Thymus (tissue), 11 donors: ENCODE results near the gene FDX2. TPM values are rescaled to one million over a fixed set of nuclear protein-coding genes. Genes with fewer than 3 reads are reported as not detected.

Source experiments
- DNase-seq, 9 donors: peaks; one replicate each; pipeline ENCODE4 v3.0.0-alpha.2; 2013; ENCODE audit warnings: low spot score in 9 of 9, low read depth in 6 of 9, missing footprints in 1 of 9
- H3K27ac ChIP-seq, 2 donors: one replicate each; pipeline ENCODE4 v1.5.1; 2013; ENCODE audit warnings: control low read depth in 1 of 2, low read depth in 1 of 2, low read length in 1 of 2, mild to moderate bottlenecking in 1 of 2, moderate library complexity in 1 of 2
- H3K27me3 ChIP-seq, 2 donors: one replicate each; pipeline ENCODE4 v1.5.1; 2013; ENCODE audit warnings: low read length in 1 of 2; ENCODE audit not compliant: control insufficient read depth in 2 of 2, insufficient read depth in 1 of 2
- H3K36me3 ChIP-seq, 2 donors: one replicate each; pipeline ENCODE4 v1.5.1; 2013; ENCODE audit warnings: low read length in 1 of 2, mild to moderate bottlenecking in 1 of 2, moderate library complexity in 1 of 2; ENCODE audit not compliant: control insufficient read depth in 2 of 2, insufficient read depth in 2 of 2
- H3K4me1 ChIP-seq, 2 donors: one replicate each; pipeline ENCODE4 v1.5.1; 2013; ENCODE audit warnings: low read length in 2 of 2; ENCODE audit not compliant: control insufficient read depth in 2 of 2, insufficient read depth in 2 of 2
- H3K4me3 ChIP-seq, 2 donors: one replicate each; pipeline ENCODE4 v1.5.1; 2013; ENCODE audit warnings: low read length in 2 of 2, control low read depth in 1 of 2, mild to moderate bottlenecking in 1 of 2
- H3K9me3 ChIP-seq, 2 donors: one replicate each; pipeline ENCODE4 v1.5.1; 2013; ENCODE audit warnings: low read length in 1 of 2, mild to moderate bottlenecking in 1 of 2; ENCODE audit not compliant: control insufficient read depth in 2 of 2, insufficient read depth in 1 of 2
- WGBS: extraction: QIAGEN DNeasy Blood & Tissue Kit; methylation state at CpG from one replicate; pipeline ENCODE4 v1.1.7; 2013; 5-methylcytosine and 5-hydroxymethylcytosine counted together
- polyA plus RNA-seq: library from polyadenylated mRNA; stranded (reverse); fragments of 200-250 nt; gene quantifications from one replicate; pipeline ENCODE4 v1.2.3, GENCODE V29; 2013
- total RNA-seq: library from RNA; stranded (reverse); fragments of 120-200 nt; gene quantifications from one replicate; pipeline ENCODE4 v1.2.4, GENCODE V29; 2013
- donor health status: healthy.

Gene FDX2
- total and polyA plus RNA-seq, 2 donors, result 11.9 to 18.2 TPM

- whole genome bisulfite sequencing, result 90% methylated on average over 19 of the region's 19 CpGs
Measured at GRCh38 chr19:10316229-10317044, 622 bp upstream of the FDX2 start.

GRCh38 chr19:10309423-10309822 is 6.4 kb downstream of the FDX2 start, which contains the start of gene ZGLP1:
Gene ZGLP1 (minus strand): TSS chr19:10309815.
- no peaks in the 10 kb centered on the region for H3K27me3 ChIP-seq
- WGBS, result 97% methylated on average over 24 of the region's 24 CpGs
- no peaks in the 10 kb centered on the region for H3K4me1 ChIP-seq
- DNase-seq, result no peak
- no peak within 1 kb of the TSS for H3K27ac ChIP-seq
- H3K9me3 ChIP-seq, result no peaks in the 10 kb centered on the region
- no peak within 1 kb of the TSS for H3K4me3 ChIP-seq
- H3K36me3 ChIP-seq, result peaks cover 0 to 11% of the 10 kb centered on the region in 2 donors

More at GRCh38 chr19:10316229-10317044, 622 bp upstream of the FDX2 start:
- peaks cover 0 to 4% of the 10 kb centered on the region in 2 donors for H3K9me3 ChIP-seq
- no peak overlapping the region for H3K27ac ChIP-seq
- no peak for DNase-seq
- H3K36me3 ChIP-seq, result peaks cover 51 to 52% of the 10 kb centered on the region in 2 donors
- H3K27me3 ChIP-seq, result no peaks in the 10 kb centered on the region
- H3K4me1 ChIP-seq, result peaks cover 6 to 11% of the 10 kb centered on the region in 2 donors
- peak overlapping the region; percentile 70 to 87 for H3K4me3 ChIP-seq

- WGBS, result 97% methylated on average over 5 of the region's 5 CpGs
- Histone ChIP-seq H3K4me3 (no peak overlapping the region), H3K36me3 (peaks cover 0 to 11% of the 10 kb centered on the region in 2 donors), H3K27me3 (peaks cover 0 to 3% of the 10 kb centered on the region in 2 donors), H3K27ac (no peak overlapping the region), H3K4me1 (no peaks in the 10 kb centered on the region), H3K9me3 (no peaks in the 10 kb centered on the region)
- DNase-seq, result no peak
Measured at GRCh38 chr19:10306327-10306726, 9.5 kb downstream of the FDX2 start.

DNA sequence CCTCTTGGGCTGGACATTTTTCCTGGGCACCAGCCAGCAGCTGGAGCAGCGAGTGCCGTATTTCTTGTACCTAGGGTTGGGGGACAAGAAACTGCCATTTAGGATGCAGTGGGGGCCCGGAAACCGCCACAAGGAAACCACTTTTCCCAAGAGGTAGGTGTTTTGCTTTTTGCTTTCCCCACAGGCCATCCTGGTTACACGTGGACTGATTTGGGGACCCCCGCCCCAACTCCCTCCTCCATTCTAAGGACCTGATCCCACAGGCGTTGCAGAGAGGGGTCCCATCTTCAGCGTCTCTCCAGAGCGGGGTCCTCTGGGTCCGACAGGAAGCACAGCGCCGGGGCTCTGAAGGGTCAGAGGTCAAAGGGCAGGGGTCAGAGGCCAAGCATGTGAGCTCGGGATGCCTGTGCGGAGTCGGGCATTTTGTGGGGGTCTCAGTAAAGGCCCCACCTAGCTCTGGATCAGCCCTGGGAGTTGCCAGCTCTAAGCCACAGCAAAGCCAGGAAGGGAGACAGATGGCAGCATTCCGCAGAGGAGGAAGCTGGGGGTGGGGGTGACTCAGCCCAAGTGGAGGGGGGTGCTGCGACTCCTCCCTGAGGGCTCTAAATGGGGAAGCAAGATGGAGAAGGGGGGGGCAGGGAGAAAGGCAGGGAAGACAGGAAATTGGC is 10.5 kb downstream of the FDX2 start:
- peaks cover under 1 to 3% of the 10 kb centered on the region in 2 donors for H3K27me3 ChIP-seq
- H3K4me1 ChIP-seq, result no peaks in the 10 kb centered on the region
- WGBS, result 68% methylated on average over 17 of the region's 17 CpGs
- no peak overlapping the region for H3K4me3 ChIP-seq
- peaks cover 0 to 5% of the 10 kb centered on the region in 2 donors for H3K36me3 ChIP-seq
- no peak for DNase-seq
- no peak overlapping the region for H3K27ac ChIP-seq
- no peaks in the 10 kb centered on the region for H3K9me3 ChIP-seq

GRCh38 chr19:10299545-10300458 is 16.0 kb downstream of the FDX2 start:
- no peak overlapping the region for H3K4me3 ChIP-seq
- peaks cover 0 to 10% of the 10 kb centered on the region in 2 donors for H3K9me3 ChIP-seq
- H3K27me3 ChIP-seq, result peaks cover 26 to 52% of the 10 kb centered on the region in 2 donors
- WGBS, result 37% methylated on average over 14 of the region's 14 CpGs
- no peak overlapping the region for H3K27ac ChIP-seq
- no peak for DNase-seq
- H3K36me3 ChIP-seq, result no peaks in the 10 kb centered on the region
- peaks cover 9 to 14% of the 10 kb centered on the region in 2 donors for H3K4me1 ChIP-seq

DNA sequence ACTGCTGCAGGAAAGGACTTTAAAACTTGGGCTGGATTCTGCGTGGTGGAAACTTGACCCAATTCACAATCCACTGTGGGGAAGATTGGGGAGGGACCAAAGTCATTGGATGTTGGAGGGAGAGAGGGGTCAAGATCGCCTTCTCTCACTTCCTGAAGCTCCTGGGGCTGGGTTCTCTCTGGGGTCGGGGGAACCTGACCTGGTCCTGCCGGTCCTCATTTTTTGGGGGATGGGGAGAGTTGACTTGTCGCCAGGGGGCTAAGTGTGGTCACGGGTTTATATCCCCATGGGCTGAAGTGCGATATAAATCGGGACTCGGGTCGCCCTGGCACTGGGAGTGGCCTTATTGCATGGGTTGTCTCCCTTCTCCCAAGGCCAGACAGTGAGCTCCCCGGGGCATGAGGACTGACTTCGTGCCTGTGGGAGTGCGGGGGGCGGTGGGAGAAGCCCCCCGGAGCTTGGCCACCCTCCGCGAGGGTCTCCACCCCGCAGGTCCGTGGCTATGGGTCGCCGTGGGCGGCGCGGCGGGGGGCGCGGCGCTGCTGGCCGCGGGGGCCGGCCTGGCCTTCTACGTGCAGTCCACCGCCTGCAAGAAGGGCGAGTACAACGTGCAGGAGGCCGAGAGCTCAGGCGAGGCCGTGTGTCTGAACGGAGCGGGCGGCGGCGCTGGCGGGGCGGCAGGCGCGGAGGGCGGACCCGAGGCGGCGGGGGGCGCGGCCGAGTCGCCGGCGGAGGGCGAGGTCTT is 19.8 kb downstream of the FDX2 start:
- peak overlapping the region; percentile 16 to 31 for H3K4me3 ChIP-seq
- WGBS, result 14% methylated on average over 58 of the region's 58 CpGs

GRCh38 chr19:10295305-10295846 is 20.4 kb downstream of the FDX2 start:
- peak in 1 of 9 donors; percentile 63 for DNase-seq
- no peak overlapping the region for H3K27ac ChIP-seq
- 2% methylated on average over 48 of the region's 48 CpGs for WGBS
- peaks cover 68 to 96% of the 10 kb centered on the region in 2 donors for H3K27me3 ChIP-seq
- H3K36me3 ChIP-seq, result no peaks in the 10 kb centered on the region
- H3K4me1 ChIP-seq, result peaks cover 28 to 45% of the 10 kb centered on the region in 2 donors
- H3K4me3 ChIP-seq, result peak overlapping the region; percentile 16 to 31
- peaks cover 2 to 40% of the 10 kb centered on the region in 2 donors for H3K9me3 ChIP-seq

More for the DNA sequence above, 19.8 kb downstream of the FDX2 start:
- peaks cover 61 to 89% of the 10 kb centered on the region in 2 donors for H3K27me3 ChIP-seq
- peaks cover 2 to 34% of the 10 kb centered on the region in 2 donors for H3K9me3 ChIP-seq
- no peak for DNase-seq
- no peaks in the 10 kb centered on the region for H3K36me3 ChIP-seq
- peaks cover 25 to 39% of the 10 kb centered on the region in 2 donors for H3K4me1 ChIP-seq
- H3K27ac ChIP-seq, result no peak overlapping the region

GRCh38 chr19:10294368-10294697 is 21.5 kb downstream of the FDX2 start:
- Histone ChIP-seq H3K4me1 (peaks cover 28 to 53% of the 10 kb centered on the region in 2 donors), H3K4me3 (no peak overlapping the region), H3K9me3 (peaks cover 2 to 46% of the 10 kb centered on the region in 2 donors), H3K27ac (no peak overlapping the region), H3K36me3 (no peaks in the 10 kb centered on the region), H3K27me3 (peaks cover 75 to 97% of the 10 kb centered on the region in 2 donors)
- no peak for DNase-seq
- 8% methylated on average over 25 of the region's 25 CpGs for WGBS
